IMR-90 (cell line): ENCODE data around the gene PTGS1. TPM values are rescaled to one million over a fixed set of nuclear protein-coding genes. Genes with fewer than 3 reads are reported as not detected.

Source experiments
- ATAC-seq: fragments of 200-7000 bp; cut with Tn5 transposase; 2 replicates; pipeline ENCODE4 v1.9.1; 2020; ENCODE audit warnings: low read depth, mild to moderate bottlenecking, moderate library complexity
- BruUV-seq: library from RNA; stranded (reverse); fragments of 400-500 nt; replicated peaks from 2 replicates; lab custom pipeline; 2021; lab: Mats Ljungman, UMichigan
- CTCF ChIA-PET: fragments of 300-600 bp; formaldehyde crosslinking; extraction: SDS; loops from one replicate; lab custom pipeline; 2021; ENCODE audit warnings: antibody characterized with exemption; lab: Yijun Ruan, JAX
- POLR2A ChIA-PET: fragments of 300-600 bp; sonication (Branson Sonifier 250); formaldehyde crosslinking; loops from one replicate; lab custom pipeline; 2022; ENCODE audit warnings: antibody characterized with exemption; ENCODE audit not compliant: unreplicated experiment; lab: Charles Lee
- DNase-seq: peaks from one replicate; pipeline ENCODE4 v3.0.0; 2013
- H2AFZ ChIP-seq: replicated peaks from 2 replicates; pipeline ENCODE3; 2013; ENCODE audit warnings: low read length, mild to moderate bottlenecking; ENCODE audit not compliant: poor library complexity
- H2AK5ac ChIP-seq: 2 replicates; pipeline ENCODE4 v1.6.1; 2013; ENCODE audit warnings: low read depth, low read length, inconsistent platforms
- H2AK9ac ChIP-seq: replicated peaks from 2 replicates; pipeline ENCODE3; 2013; ENCODE audit warnings: mild to moderate bottlenecking, low read depth, low read length, moderate library complexity; ENCODE audit not compliant: poor library complexity
- H2BK120ac ChIP-seq: 2 replicates; pipeline ENCODE4 v1.6.1; 2013; ENCODE audit warnings: low read depth, low read length, inconsistent platforms
- H2BK15ac ChIP-seq: 3 replicates; pipeline ENCODE4 v1.6.1; 2013; ENCODE audit warnings: low read depth, low read length, inconsistent platforms
- H2BK20ac ChIP-seq: 2 replicates; pipeline ENCODE4 v1.6.1; 2013; ENCODE audit warnings: low read depth, mild to moderate bottlenecking, inconsistent platforms, low read length, moderate library complexity
- H2BK5ac ChIP-seq: 2 replicates; pipeline ENCODE4 v1.6.1; 2013; ENCODE audit warnings: mild to moderate bottlenecking, low read depth, low read length, inconsistent platforms; ENCODE audit not compliant: poor library complexity, severe bottlenecking
- H3K14ac ChIP-seq: replicated peaks from 2 replicates; pipeline ENCODE4 v1.6.1; 2013; ENCODE audit warnings: low read depth, low read length, inconsistent platforms
- H3K18ac ChIP-seq: 2 replicates; pipeline ENCODE4 v1.6.1; 2013; ENCODE audit warnings: low read depth, low read length, control low read depth
- H3K23ac ChIP-seq: 2 replicates; pipeline ENCODE4 v1.6.1; 2013; ENCODE audit warnings: low read depth, low read length, inconsistent platforms
- H3K27ac ChIP-seq: 2 replicates; pipeline ENCODE4 v1.5.1; 2013; ENCODE audit warnings: mild to moderate bottlenecking, control low read depth, low read length; ENCODE audit not compliant: insufficient read depth
- H3K27me3 ChIP-seq: 2 replicates; pipeline ENCODE4 v1.6.1; 2013; ENCODE audit warnings: low read length; ENCODE audit not compliant: control insufficient read depth, insufficient read depth
- H3K36me3 ChIP-seq: 2 replicates; pipeline ENCODE4 v1.6.1; 2013; ENCODE audit warnings: low read length, mixed read lengths; ENCODE audit not compliant: control insufficient read depth, insufficient read depth
- H3K4ac ChIP-seq: 2 replicates; pipeline ENCODE4 v1.6.1; 2013; ENCODE audit warnings: low read depth, low read length, inconsistent platforms
- H3K4me1 ChIP-seq: 2 replicates; pipeline ENCODE4 v1.6.1; 2013; ENCODE audit warnings: low read length, mixed read lengths; ENCODE audit not compliant: control insufficient read depth, insufficient read depth
- H3K4me2 ChIP-seq: 2 replicates; pipeline ENCODE4 v1.6.1; 2013; ENCODE audit warnings: low read depth, mild to moderate bottlenecking, control low read depth, low read length, moderate library complexity
- H3K4me3 ChIP-seq: 2 replicates; pipeline ENCODE4 v1.5.1; 2013; ENCODE audit warnings: low read depth, mild to moderate bottlenecking, control low read depth, low read length, moderate library complexity; ENCODE audit not compliant: insufficient read depth
- H3K56ac ChIP-seq: 2 replicates; pipeline ENCODE4 v1.6.1; 2013; ENCODE audit warnings: low read length, inconsistent platforms; ENCODE audit not compliant: insufficient read depth; ENCODE audit errors: extremely low read depth
- H3K79me1 ChIP-seq, 2 experiments: 2 replicates each; pipeline ENCODE4 v1.6.1; 2013; ENCODE audit warnings: low read length in 2 of 2, inconsistent platforms in 1 of 2, low read depth in 1 of 2
- H3K9ac ChIP-seq: 2 replicates; pipeline ENCODE4 v1.6.1; 2013; ENCODE audit warnings: low read depth, low read length, control low read depth
- H3K9me1 ChIP-seq: 2 replicates; pipeline ENCODE4 v1.6.1; 2013; ENCODE audit warnings: low read length, inconsistent platforms; ENCODE audit not compliant: insufficient read depth
- H3K9me3 ChIP-seq: 2 replicates; pipeline ENCODE4 v1.6.1; 2013; ENCODE audit warnings: low read length; ENCODE audit not compliant: control insufficient read depth, insufficient read depth
- H4K20me1 ChIP-seq: 2 replicates; pipeline ENCODE4 v1.6.1; 2013; ENCODE audit warnings: low read length, inconsistent platforms; ENCODE audit not compliant: insufficient read depth
- H4K5ac ChIP-seq: 2 replicates; pipeline ENCODE4 v1.6.1; 2013; ENCODE audit warnings: mild to moderate bottlenecking, low read depth, low read length, control low read depth
- H4K8ac ChIP-seq, 2 experiments: 2 replicates each; pipeline ENCODE4 v1.6.1; 2013; ENCODE audit warnings: low read depth in 2 of 2, low read length in 2 of 2, control low read depth in 1 of 2, inconsistent platforms in 1 of 2
- H4K91ac ChIP-seq: 2 replicates; pipeline ENCODE4 v1.6.1; 2013; ENCODE audit warnings: low read depth, low read length, inconsistent platforms; ENCODE audit not compliant: insufficient read depth
- CEBPB ChIP-seq: IDR thresholded peaks from 2 replicates; pipeline ENCODE4 v1.6.1; 2012; ENCODE audit warnings: low read depth, low read length, improper control_type of control experiment
- POLR2A ChIP-seq: IDR thresholded peaks from 2 replicates; pipeline ENCODE4 v1.6.1; 2012; ENCODE audit warnings: mild to moderate bottlenecking, low read depth, low read length
- WGBS, 2 experiments: methylation state at CpG; one replicate each; pipeline versions ENCODE4 v1.1.5 to v1.1.7; 2013; ENCODE audit warnings: missing lambda C conversion rate in 2 of 2; ENCODE audit not compliant: insufficient read length in 1 of 2; ENCODE audit errors: extremely low coverage in 2 of 2; 5-methylcytosine and 5-hydroxymethylcytosine counted together
- dilution Hi-C: fragments of 300-500 bp; cut with HindIII; formaldehyde crosslinking; loops from one replicate; pipeline ENCODE4 v1.14.3; 2018; ENCODE audit warnings: low sequenced_read_pairs; ENCODE audit not compliant: unreplicated experiment
- in situ Hi-C: fragments of 300-500 bp; cut with MboI; formaldehyde crosslinking; loops from 3 replicates; pipeline ENCODE4 v1.14.3; 2019; ENCODE audit warnings: low sequenced_read_pairs, inconsistent platforms, mixed read lengths
- intact Hi-C: fragments of 100-400 bp; cut with micrococcal nuclease; formaldehyde crosslinking; loops from 2 replicates; pipeline ENCODE4 v1.10.0; 2022
- polyA plus RNA-seq, 3 experiments: library from polyadenylated mRNA; depleted of rRNA; stranded (reverse); fragments of >200 nt; gene quantifications; 2 replicates each; pipeline ENCODE4 v1.2.3, GENCODE V29; 2012; ENCODE audit warnings: low replicate concordance in 1 of 3
- total RNA-seq: library from RNA; depleted of rRNA; stranded (reverse); fragments of >200 nt; gene quantifications from 2 replicates; pipeline ENCODE4 v1.2.3, GENCODE V29; 2012
- TF ChIP-seq, protein P1 (sequence below): fragments of 150-350 bp; IDR thresholded peaks from 2 replicates; pipeline ENCODE4 v1.6.1; 2016; ENCODE audit warnings: low read depth, mild to moderate bottlenecking, low read length, moderate library complexity, borderline replicate concordance
- TF ChIP-seq, protein P2 (sequence below): fragments of 150-350 bp; IDR thresholded peaks from 2 replicates; pipeline ENCODE4 v1.6.1; 2017; ENCODE audit warnings: mild to moderate bottlenecking, antibody characterized with exemption, low read length, low read depth

The PTGS1 gene
- total and polyA plus RNA-seq, 2 of the 4 experiments (the other 2 are of a cell fraction), result 24.7 to 38.3 TPM

DNA sequence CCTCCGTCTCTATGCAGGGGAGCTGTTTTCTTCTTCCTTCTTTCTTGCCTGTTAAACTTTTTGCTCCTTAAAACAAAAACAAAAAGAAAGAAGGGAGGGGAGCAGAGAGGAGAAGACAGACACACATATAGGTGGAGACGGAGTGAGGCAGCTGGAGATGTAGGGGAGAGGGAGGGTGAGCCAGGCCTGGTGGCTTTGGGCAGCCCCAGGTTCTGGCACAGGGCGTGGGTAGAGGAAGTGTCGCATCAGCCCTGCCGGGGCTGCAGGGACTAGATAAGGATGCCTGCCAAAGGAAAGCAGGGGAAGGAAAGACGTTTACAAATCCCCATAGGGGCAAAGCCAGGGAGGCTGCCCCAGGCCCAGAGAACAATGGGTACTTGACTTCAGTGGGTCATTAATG, 38.7 kb upstream of the PTGS1 start:
- no peak overlapping the region for H3K23ac ChIP-seq
- H3K36me3 ChIP-seq, result no peaks in the 10 kb centered on the region; the same call in 1 of the 2 replicates
- H3K79me1 ChIP-seq, result no peaks in the 10 kb centered on the region
- ATAC-seq (no peak), DNase-seq (no peak)
- no peak overlapping the region for H2BK15ac ChIP-seq
- no peaks in the 10 kb centered on the region for H4K20me1 ChIP-seq
- TF ChIP-seq, protein P1, sequence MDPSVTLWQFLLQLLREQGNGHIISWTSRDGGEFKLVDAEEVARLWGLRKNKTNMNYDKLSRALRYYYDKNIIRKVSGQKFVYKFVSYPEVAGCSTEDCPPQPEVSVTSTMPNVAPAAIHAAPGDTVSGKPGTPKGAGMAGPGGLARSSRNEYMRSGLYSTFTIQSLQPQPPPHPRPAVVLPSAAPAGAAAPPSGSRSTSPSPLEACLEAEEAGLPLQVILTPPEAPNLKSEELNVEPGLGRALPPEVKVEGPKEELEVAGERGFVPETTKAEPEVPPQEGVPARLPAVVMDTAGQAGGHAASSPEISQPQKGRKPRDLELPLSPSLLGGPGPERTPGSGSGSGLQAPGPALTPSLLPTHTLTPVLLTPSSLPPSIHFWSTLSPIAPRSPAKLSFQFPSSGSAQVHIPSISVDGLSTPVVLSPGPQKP, result no peak
- TF ChIP-seq POLR2A, result no peak
- TF ChIP-seq CEBPB, result no peak
- TF ChIP-seq, protein P2, sequence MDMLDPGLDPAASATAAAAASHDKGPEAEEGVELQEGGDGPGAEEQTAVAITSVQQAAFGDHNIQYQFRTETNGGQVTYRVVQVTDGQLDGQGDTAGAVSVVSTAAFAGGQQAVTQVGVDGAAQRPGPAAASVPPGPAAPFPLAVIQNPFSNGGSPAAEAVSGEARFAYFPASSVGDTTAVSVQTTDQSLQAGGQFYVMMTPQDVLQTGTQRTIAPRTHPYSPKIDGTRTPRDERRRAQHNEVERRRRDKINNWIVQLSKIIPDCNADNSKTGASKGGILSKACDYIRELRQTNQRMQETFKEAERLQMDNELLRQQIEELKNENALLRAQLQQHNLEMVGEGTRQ, result no peak
- H3K14ac ChIP-seq, result no peak overlapping the region
- no peak overlapping the region for H3K18ac ChIP-seq
- in situ Hi-C loops, result no loop called here
- no peaks in the 10 kb centered on the region; the same call in 1 of the 2 replicates for H3K9me1 ChIP-seq
- H2BK5ac ChIP-seq, result no peak overlapping the region
- WGBS, 2 experiments, result no CpG with 5 or more reads among the region's 6 CpGs
- dilution Hi-C loops, result no loop called here
- no peak overlapping the region for H3K4me3 ChIP-seq
- POLR2A ChIA-PET, result no interaction called here
- no peak overlapping the region for H2AK9ac ChIP-seq
- H2BK120ac ChIP-seq, result no peak overlapping the region
- no peak overlapping the region for H4K8ac ChIP-seq
- H3K56ac ChIP-seq, result no peak overlapping the region
- no peak overlapping the region for H3K9ac ChIP-seq
- no peak overlapping the region for H3K4me2 ChIP-seq
- H3K27ac ChIP-seq, result no peak overlapping the region
- no peaks in the 10 kb centered on the region for H3K27me3 ChIP-seq
- H3K4ac ChIP-seq, result no peak overlapping the region; the same call in 1 of the 2 replicates
- H4K91ac ChIP-seq, result no peak overlapping the region
- H2AK5ac ChIP-seq, result no peak overlapping the region
- H2AFZ ChIP-seq, result no peak overlapping the region
- no peaks in the 10 kb centered on the region for H3K4me1 ChIP-seq
- intact Hi-C loops, result no loop called here
- no peak overlapping the region for H4K5ac ChIP-seq
- CTCF ChIA-PET, result no interaction called here
- H2BK20ac ChIP-seq, result no peak overlapping the region
- H3K9me3 ChIP-seq, result no peaks in the 10 kb centered on the region
- no TSS peak for BruUV-seq
